ENCODE measurements around the gene LCNL1. TPM values are rescaled to one million over a fixed set of nuclear protein-coding genes. Genes with fewer than 3 reads are reported as not detected.

The LCNL1 gene
- polyA plus RNA-seq (2013, experiment 1 of 2) = 0.77 TPM
- polyA plus RNA-seq (2013, experiment 2 of 2) = 0.15 TPM

- H3K36me3 ChIP-seq (ENCODE audit: control insufficient read depth, insufficient read depth, low read length) = no peaks in the 10 kb centered on the region
- no peak within 1 kb of the TSS for H3K27ac ChIP-seq (ENCODE audit: low read depth, low read length, severe bottlenecking)
- no peak within 1 kb of the TSS for H3K4me3 ChIP-seq (ENCODE audit: extremely low read depth, insufficient read depth, low read length, poor library complexity, severe bottlenecking)
- H3K4me1 ChIP-seq (ENCODE audit: control insufficient read depth, insufficient read depth, low read length, poor library complexity, severe bottlenecking) = peaks cover 14% of the 10 kb centered on the region
- WGBS, 2 experiments (ENCODE audit: insufficient coverage in 2 of 2) = 90 to 91% methylated on average over 18 of the region's 18 CpGs
- H3K9me3 ChIP-seq (ENCODE audit: control insufficient read depth, low read length) = no peaks in the 10 kb centered on the region
Observed at GRCh38 chr9:136982232-136983051, at the start of gene LCNL1. Gene LCNL1, plus strand, starts transcription at chr9:136982993. Its CDS starts 594 bp downstream, at chr9:136983587.

DNA sequence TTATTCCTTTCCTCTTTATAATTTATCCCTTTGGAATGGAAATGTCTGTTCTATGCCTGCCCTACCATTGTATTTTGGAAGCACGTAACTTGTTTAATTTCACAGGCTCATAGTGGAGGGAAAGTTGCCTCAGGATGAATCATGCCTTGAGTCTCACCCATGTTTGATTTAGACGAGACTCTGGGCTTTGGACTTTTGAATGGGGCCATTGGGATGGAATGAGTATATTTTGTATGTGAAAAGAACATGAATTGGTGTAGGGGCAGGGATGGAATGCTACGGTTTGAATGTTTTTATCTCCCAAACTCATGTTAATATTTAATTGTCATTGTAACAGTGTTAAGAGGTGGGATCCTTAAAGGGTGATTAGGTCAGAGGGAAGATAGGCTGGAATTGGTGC lies 48.5 kb upstream of the LCNL1 start:
- Histone ChIP-seq H3K9me3 (ENCODE audit: control insufficient read depth, low read length) (no peaks in the 10 kb centered on the region), H3K27ac (ENCODE audit: low read depth, low read length, severe bottlenecking) (no peak overlapping the region), H3K4me1 (ENCODE audit: control insufficient read depth, insufficient read depth, low read length, poor library complexity, severe bottlenecking) (no peaks in the 10 kb centered on the region), H3K4me3 (ENCODE audit: extremely low read depth, insufficient read depth, low read length, poor library complexity, severe bottlenecking) (no peak overlapping the region), H3K36me3 (ENCODE audit: control insufficient read depth, insufficient read depth, low read length) (peaks cover 55% of the 10 kb centered on the region)
- WGBS, 2 experiments (ENCODE audit: insufficient coverage in 2 of 2) = 94 to 96% methylated on average over 2 of the region's 3 CpGs

DNA sequence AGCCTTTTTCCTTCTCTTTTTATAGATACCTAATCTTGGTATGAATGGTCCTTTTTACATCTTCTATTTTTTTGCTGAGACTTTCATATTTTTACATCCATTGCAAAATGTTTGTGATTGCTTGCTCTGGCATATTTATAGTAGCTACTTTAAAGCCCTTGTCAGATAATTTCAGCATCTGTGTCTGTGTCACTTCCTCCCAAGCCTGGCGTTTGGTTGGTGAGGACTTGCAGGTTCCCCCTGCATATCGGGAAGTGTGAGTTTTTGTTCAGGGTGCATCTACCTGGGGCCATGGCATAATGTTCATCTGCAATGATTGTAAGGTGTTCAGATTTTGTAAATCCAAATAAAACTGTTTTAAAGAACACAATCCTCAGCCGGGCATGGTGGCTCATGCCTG lies 47.1 kb upstream of the LCNL1 start:
- WGBS, 2 experiments (ENCODE audit: insufficient coverage in 2 of 2) = 93 to 100% methylated on average over 2 to 3 of the region's 3 CpGs
- Histone ChIP-seq H3K27ac (ENCODE audit: low read depth, low read length, severe bottlenecking) (no peak overlapping the region), H3K4me1 (ENCODE audit: control insufficient read depth, insufficient read depth, low read length, poor library complexity, severe bottlenecking) (no peaks in the 10 kb centered on the region), H3K36me3 (ENCODE audit: control insufficient read depth, insufficient read depth, low read length) (peaks cover 62% of the 10 kb centered on the region), H3K9me3 (ENCODE audit: control insufficient read depth, low read length) (no peaks in the 10 kb centered on the region), H3K4me3 (ENCODE audit: extremely low read depth, insufficient read depth, low read length, poor library complexity, severe bottlenecking) (no peak overlapping the region)

DNA sequence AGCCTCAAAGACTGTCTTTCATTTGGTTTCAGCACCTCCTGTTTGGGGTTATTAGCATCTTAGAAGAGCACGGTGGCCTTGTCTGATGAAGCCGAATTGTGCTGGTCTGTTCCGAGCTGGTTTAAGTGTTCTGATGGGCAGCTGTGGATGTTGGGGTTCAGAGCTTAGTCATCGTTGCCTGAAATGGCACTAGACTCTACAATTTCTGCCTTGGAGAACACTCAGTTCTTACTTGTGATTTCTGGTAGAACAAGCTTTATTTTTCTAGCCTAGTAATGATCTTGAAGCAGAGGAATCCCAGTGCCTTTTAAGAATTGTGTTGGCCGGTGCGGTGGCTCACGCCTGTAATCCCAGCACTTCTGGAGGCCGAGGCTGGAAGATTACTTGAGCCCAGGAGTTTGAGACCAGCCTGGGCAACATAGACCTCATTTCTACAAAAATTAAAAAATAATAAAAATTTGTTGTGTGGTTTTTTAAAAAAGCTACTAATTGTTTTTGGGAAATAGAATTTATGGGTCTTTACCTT lies 46.1 kb upstream of the LCNL1 start:
- H3K4me1 ChIP-seq (ENCODE audit: control insufficient read depth, insufficient read depth, low read length, poor library complexity, severe bottlenecking) = no peaks in the 10 kb centered on the region
- H3K27ac ChIP-seq (ENCODE audit: low read depth, low read length, severe bottlenecking) = no peak overlapping the region
- WGBS, 2 experiments (ENCODE audit: insufficient coverage in 2 of 2) = 85 to 90% methylated on average over 4 to 7 of the region's 8 CpGs
- H3K4me3 ChIP-seq (ENCODE audit: extremely low read depth, insufficient read depth, low read length, poor library complexity, severe bottlenecking) = no peak overlapping the region
- H3K36me3 ChIP-seq (ENCODE audit: control insufficient read depth, insufficient read depth, low read length) = peaks cover 63% of the 10 kb centered on the region
- H3K9me3 ChIP-seq (ENCODE audit: control insufficient read depth, low read length) = no peaks in the 10 kb centered on the region

- H3K36me3 ChIP-seq (ENCODE audit: control insufficient read depth, insufficient read depth, low read length) = peaks cover 67% of the 10 kb centered on the region
- H3K27ac ChIP-seq (ENCODE audit: low read depth, low read length, severe bottlenecking) = no peak overlapping the region
- H3K9me3 ChIP-seq (ENCODE audit: control insufficient read depth, low read length) = no peaks in the 10 kb centered on the region
- WGBS, 2 experiments (ENCODE audit: insufficient coverage in 2 of 2) = 94 to 97% methylated on average over 14 of the region's 15 CpGs
- H3K4me3 ChIP-seq (ENCODE audit: extremely low read depth, insufficient read depth, low read length, poor library complexity, severe bottlenecking) = no peak overlapping the region
- no peaks in the 10 kb centered on the region for H3K4me1 ChIP-seq (ENCODE audit: control insufficient read depth, insufficient read depth, low read length, poor library complexity, severe bottlenecking)
Observed at GRCh38 chr9:136937186-136938001, 45.4 kb upstream of the LCNL1 start.

DNA sequence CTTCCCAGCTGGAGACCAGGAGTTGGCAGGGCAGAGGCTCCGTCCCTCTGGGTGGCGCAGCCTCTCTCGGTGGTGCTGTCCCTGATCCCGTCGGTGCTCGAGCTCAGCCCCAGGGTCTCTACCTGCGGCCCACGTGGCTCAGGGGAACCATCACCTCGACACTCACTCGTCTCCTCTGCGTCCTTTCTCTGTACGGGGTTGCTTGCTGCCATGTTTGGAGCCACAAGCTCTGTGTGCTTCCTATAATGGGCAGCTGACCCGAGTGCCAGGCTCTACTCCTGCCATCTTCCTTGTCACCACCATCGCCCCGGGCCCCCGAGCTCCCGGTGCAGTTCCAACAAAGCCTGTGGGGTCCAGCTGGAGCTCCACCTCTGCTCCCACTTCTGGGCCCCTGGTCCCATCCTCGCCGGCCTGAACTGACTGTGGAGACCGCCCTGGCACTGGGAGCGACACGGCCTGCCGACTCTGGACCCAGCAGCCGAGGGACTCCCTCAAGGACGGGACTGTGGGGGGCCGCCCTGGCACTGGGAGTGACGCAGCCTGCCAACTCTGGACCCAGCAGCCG lies 43.3 kb upstream of the LCNL1 start:
- peaks cover 68% of the 10 kb centered on the region for H3K36me3 ChIP-seq (ENCODE audit: control insufficient read depth, insufficient read depth, low read length)
- H3K9me3 ChIP-seq (ENCODE audit: control insufficient read depth, low read length) = no peaks in the 10 kb centered on the region
- no peak overlapping the region for H3K27ac ChIP-seq (ENCODE audit: low read depth, low read length, severe bottlenecking)
- H3K4me1 ChIP-seq (ENCODE audit: control insufficient read depth, insufficient read depth, low read length, poor library complexity, severe bottlenecking) = peaks cover 4% of the 10 kb centered on the region
- 92 to 96% methylated on average over 28 of the region's 28 CpGs for WGBS, 2 experiments (ENCODE audit: insufficient coverage in 2 of 2)
- no peak overlapping the region for H3K4me3 ChIP-seq (ENCODE audit: extremely low read depth, insufficient read depth, low read length, poor library complexity, severe bottlenecking)

- no peak overlapping the region for H3K27ac ChIP-seq (ENCODE audit: low read depth, low read length, severe bottlenecking)
- H3K36me3 ChIP-seq (ENCODE audit: control insufficient read depth, insufficient read depth, low read length) = peaks cover 64% of the 10 kb centered on the region
- 96 to 99% methylated on average over 13 to 16 of the region's 16 CpGs for WGBS, 2 experiments (ENCODE audit: insufficient coverage in 2 of 2)
- H3K4me1 ChIP-seq (ENCODE audit: control insufficient read depth, insufficient read depth, low read length, poor library complexity, severe bottlenecking) = peaks cover 4% of the 10 kb centered on the region
- no peaks in the 10 kb centered on the region for H3K9me3 ChIP-seq (ENCODE audit: control insufficient read depth, low read length)
- H3K4me3 ChIP-seq (ENCODE audit: extremely low read depth, insufficient read depth, low read length, poor library complexity, severe bottlenecking) = no peak overlapping the region
Observed at GRCh38 chr9:136939996-136940525, 42.7 kb upstream of the LCNL1 start.

GRCh38 chr9:136940526-136941230 lies 42.1 kb upstream of the LCNL1 start:
- 97 to 98% methylated on average over 37 to 42 of the region's 42 CpGs for WGBS, 2 experiments (ENCODE audit: insufficient coverage in 2 of 2)
- peaks cover 62% of the 10 kb centered on the region for H3K36me3 ChIP-seq (ENCODE audit: control insufficient read depth, insufficient read depth, low read length)

GRCh38 chr9:136941231-136942111 lies 41.3 kb upstream of the LCNL1 start:
- Histone ChIP-seq H3K36me3 (ENCODE audit: control insufficient read depth, insufficient read depth, low read length) (peaks cover 58% of the 10 kb centered on the region), H3K9me3 (ENCODE audit: control insufficient read depth, low read length) (no peaks in the 10 kb centered on the region), H3K4me3 (ENCODE audit: extremely low read depth, insufficient read depth, low read length, poor library complexity, severe bottlenecking) (no peak overlapping the region), H3K27ac (ENCODE audit: low read depth, low read length, severe bottlenecking) (no peak overlapping the region), H3K4me1 (ENCODE audit: control insufficient read depth, insufficient read depth, low read length, poor library complexity, severe bottlenecking) (peaks cover 4% of the 10 kb centered on the region)
- 97 to 98% methylated on average over 44 to 55 of the region's 55 CpGs for WGBS, 2 experiments (ENCODE audit: insufficient coverage in 2 of 2)

More at GRCh38 chr9:136940526-136941230, 42.1 kb upstream of the LCNL1 start:
- Histone ChIP-seq H3K27ac (ENCODE audit: low read depth, low read length, severe bottlenecking) (no peak overlapping the region), H3K4me1 (ENCODE audit: control insufficient read depth, insufficient read depth, low read length, poor library complexity, severe bottlenecking) (peaks cover 4% of the 10 kb centered on the region), H3K4me3 (ENCODE audit: extremely low read depth, insufficient read depth, low read length, poor library complexity, severe bottlenecking) (no peak overlapping the region), H3K9me3 (ENCODE audit: control insufficient read depth, low read length) (no peaks in the 10 kb centered on the region)
